ENCODE measurements around the gene ZSCAN9.

The ZSCAN9 gene

GRCh38 chr6:28225056-28225834 is at the start of gene ZSCAN9:
TSS of gene ZSCAN9 (plus strand) at chr6:28225275. CDS start at chr6:28227085, 1,810 bp downstream.
- DNase-seq = peak; percentile 70

- DNase-seq = no peak
Observed at GRCh38 chr6:28176373-28176772, 48.7 kb upstream of the ZSCAN9 start.

- DNase-seq = no peak
Observed at GRCh38 chr6:28182255-28182654, 42.8 kb upstream of the ZSCAN9 start.

- DNase-seq = no peak
Observed at GRCh38 chr6:28188111-28188979, 36.7 kb upstream of the ZSCAN9 start.

- DNase-seq = no peak
Observed at GRCh38 chr6:28200020-28200419, 25.1 kb upstream of the ZSCAN9 start.

- no peak for DNase-seq
Observed at GRCh38 chr6:28203201-28203600, 21.9 kb upstream of the ZSCAN9 start.

GRCh38 chr6:28205879-28206278 is 19.2 kb upstream of the ZSCAN9 start:
- DNase-seq = no peak

GRCh38 chr6:28206527-28206926 is 18.5 kb upstream of the ZSCAN9 start:
- no peak for DNase-seq

- DNase-seq = no peak
Observed at GRCh38 chr6:28206928-28207509, 18.1 kb upstream of the ZSCAN9 start.

- no peak for DNase-seq
Observed at GRCh38 chr6:28207510-28208110, 17.5 kb upstream of the ZSCAN9 start.

- no peak for DNase-seq
Observed at GRCh38 chr6:28208111-28208659, 16.9 kb upstream of the ZSCAN9 start.

GRCh38 chr6:28209753-28210535 is 15.1 kb upstream of the ZSCAN9 start:
- DNase-seq = no peak

GRCh38 chr6:28211840-28212509 is 13.1 kb upstream of the ZSCAN9 start:
- no peak for DNase-seq

GRCh38 chr6:28212510-28213212 is 12.4 kb upstream of the ZSCAN9 start:
- peak; percentile 61 for DNase-seq

- no peak for DNase-seq
Observed at GRCh38 chr6:28213213-28213523, 11.9 kb upstream of the ZSCAN9 start.

GRCh38 chr6:28215425-28215824 is 9.7 kb upstream of the ZSCAN9 start:
- DNase-seq = no peak

GRCh38 chr6:28217890-28218289 is 7.2 kb upstream of the ZSCAN9 start:
- DNase-seq = no peak

- peak; percentile 46 for DNase-seq
Observed at GRCh38 chr6:28218312-28219248, 6.5 kb upstream of the ZSCAN9 start.

GRCh38 chr6:28220257-28221133 is 4.6 kb upstream of the ZSCAN9 start:
- no peak for DNase-seq
